OCI-LY3 (cell line): ENCODE measurements around the gene FGD4.

Experiments used
- EZH2phosphoT487 ChIP-seq: fragments of 200-600 bp; shearing (Covaris generic); IDR thresholded peaks from 2 replicates; pipeline ENCODE4 v1.6.1; 2018; ENCODE audit warnings: antibody characterized with exemption, mixed run types, low read depth
- TF ChIP-seq, protein P1 (sequence below): fragments of 200-600, 300-600 bp; sonication (generic); IDR thresholded peaks from 2 replicates; pipeline ENCODE4 v1.5.1; 2014; ENCODE audit warnings: antibody characterized with exemption, low read length, low read depth

DNA sequence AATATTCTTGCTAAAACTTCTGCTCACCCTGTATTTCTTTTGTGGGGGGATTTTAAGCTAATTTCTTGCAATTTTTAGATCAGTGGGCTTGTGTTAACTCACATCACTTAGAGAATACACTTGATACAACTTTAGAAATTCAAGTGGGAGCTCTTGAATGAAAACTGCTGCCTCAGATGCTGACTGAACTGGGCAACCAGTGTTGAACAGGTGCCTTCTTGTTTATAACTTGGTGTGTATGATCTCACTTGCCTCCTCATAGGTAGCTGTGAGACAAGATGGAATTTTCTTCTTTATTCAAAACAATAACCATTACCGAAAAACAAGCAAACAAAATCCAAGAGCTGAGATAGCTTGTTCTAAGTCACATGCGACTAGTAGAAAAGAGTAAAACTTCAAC lies 63.5 kb downstream of the FGD4 start:
- TF ChIP-seq, protein P1, sequence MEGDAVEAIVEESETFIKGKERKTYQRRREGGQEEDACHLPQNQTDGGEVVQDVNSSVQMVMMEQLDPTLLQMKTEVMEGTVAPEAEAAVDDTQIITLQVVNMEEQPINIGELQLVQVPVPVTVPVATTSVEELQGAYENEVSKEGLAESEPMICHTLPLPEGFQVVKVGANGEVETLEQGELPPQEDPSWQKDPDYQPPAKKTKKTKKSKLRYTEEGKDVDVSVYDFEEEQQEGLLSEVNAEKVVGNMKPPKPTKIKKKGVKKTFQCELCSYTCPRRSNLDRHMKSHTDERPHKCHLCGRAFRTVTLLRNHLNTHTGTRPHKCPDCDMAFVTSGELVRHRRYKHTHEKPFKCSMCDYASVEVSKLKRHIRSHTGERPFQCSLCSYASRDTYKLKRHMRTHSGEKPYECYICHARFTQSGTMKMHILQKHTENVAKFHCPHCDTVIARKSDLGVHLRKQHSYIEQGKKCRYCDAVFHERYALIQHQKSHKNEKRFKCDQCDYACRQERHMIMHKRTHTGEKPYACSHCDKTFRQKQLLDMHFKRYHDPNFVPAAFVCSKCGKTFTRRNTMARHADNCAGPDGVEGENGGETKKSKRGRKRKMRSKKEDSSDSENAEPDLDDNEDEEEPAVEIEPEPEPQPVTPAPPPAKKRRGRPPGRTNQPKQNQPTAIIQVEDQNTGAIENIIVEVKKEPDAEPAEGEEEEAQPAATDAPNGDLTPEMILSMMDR = no peak
- no peak for TF ChIP-seq EZH2phosphoT487
